ENCODE data around the gene HOXA3.

HOXA3 gene

GRCh38 chr7:27142580-27143022 is 9.8 kb downstream of the HOXA3 start:
- no peak for DNase-seq

DNA sequence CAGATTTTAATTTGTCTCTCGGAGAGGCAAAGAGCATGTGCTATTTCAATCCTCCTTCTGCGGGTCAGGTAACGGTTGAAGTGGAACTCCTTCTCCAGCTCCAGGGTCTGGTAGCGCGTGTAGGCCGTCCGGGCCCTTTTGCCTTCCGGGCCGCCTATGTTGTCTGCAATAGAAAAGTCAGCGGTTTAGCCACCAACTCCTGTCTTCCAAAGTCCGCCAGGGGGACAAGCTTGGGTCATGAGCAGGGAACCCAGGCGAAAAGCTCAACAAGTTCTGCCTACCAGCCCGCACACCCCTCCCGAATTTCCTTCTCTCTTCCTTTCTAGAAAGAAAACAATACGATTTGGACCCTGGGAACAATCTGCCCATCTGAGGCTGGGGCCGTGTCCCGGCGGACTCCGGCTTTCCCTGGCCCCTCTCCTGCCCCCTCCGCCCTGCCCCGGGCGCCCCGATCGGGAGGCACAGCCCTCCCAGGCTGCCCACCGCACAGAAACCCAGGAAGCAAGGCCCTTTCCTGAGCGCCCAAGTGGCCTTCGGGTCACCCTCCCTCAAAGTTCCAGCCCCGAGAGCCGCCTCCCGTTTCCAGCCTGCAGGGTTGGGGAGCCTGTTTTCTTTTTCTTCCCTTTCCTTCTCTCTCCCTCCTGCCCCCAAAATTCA is 10.3 kb downstream of the HOXA3 start:
- DNase-seq, result no peak

- no peak for DNase-seq
These were observed 11.1 kb downstream of the HOXA3 start for GRCh38 chr7:27141137-27141922.

DNA sequence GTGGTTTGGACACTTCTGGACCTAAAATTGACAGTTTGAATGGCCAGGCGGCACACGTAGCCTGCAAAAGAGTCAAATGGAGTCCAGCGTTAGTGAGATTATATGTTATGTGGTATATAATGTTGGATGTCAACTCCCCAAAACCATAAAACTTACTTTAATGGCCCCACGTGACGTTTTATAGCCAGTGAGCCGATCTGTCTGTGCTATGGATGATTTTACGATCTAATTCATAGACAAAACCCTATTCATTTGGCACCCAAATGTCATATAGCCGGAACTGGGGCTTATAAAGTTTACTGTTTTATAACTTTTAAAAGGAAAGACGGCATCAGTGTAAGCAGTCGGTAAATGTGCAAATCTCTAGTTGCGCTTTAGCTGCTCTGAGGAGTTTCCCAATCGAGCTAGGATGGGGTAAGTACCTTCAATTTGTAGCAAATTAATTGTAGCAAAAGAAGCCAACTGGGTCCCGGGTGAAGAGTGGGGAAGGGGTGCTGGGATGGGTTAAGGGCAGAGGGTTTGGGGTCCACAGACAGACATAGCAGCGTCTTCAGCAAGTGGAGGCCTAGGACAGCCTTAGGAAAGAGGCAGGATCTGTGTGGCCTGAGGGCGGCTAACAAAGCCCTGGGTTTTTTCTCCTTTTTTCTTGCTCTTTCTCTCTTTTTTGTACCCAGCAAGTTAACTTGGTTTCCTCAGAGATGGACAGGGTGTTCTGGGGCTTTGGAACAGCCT is 12.1 kb downstream of the HOXA3 start:
- DNase-seq, result no peak

DNA sequence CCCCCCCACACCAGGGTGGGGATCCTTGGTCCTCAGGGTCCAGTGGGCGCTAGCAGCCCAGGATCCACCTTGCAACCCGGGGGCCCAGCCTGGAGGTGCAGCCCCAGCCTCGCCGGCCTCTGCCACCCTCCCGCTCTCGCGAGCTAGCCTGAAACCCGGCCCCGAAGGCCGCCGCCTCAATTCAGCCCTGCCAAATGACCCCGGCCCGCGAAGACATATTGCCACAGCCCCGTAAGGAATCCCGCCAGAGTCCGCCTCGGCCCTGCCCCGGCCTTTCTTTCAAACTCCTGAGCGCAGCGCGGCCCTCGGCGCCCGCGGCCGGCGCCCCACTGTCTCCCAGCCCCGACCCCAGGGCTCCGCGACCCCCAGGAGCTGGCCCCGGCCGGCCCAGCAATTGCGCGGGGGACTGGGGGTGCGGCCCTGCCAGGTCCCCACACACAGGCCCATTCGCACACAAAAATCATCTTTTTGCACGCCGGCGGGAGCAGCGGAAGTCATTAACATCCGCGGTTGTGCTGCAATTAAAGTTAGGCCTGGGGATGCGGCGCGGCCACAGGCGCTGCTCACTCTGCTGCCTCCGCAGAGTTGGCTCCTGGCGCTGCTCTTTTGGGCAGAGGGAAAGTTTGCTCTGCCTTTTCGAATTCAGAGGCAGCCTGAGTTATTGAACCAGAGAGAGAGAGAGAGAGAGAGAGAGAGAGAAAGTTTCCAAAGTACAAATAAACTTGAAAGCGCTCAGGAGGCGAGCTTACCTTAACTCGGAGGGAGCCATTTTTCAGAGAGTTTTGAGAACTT is 12.9 kb downstream of the HOXA3 start:
- no peak for DNase-seq

DNA sequence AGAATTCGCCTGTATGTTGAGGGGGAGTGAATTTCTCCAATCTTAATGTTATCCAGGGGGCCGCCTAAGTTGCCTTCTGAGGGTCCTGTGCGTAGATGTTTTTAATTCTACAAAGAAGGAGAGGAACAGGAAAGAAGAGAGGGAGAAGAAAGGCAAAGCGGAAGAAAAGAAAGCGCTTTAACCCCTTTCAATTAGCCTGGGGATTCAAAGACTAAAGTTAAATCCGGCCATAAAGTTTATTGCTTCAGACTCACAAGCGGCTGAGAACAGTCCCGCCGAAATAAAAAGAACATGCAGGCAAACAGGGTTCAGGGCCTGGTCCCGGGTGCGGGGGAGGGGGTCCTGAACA is 13.4 kb downstream of the HOXA3 start:
- DNase-seq, result no peak

GRCh38 chr7:27138472-27138871 is 13.9 kb downstream of the HOXA3 start:
- no peak for DNase-seq

DNA sequence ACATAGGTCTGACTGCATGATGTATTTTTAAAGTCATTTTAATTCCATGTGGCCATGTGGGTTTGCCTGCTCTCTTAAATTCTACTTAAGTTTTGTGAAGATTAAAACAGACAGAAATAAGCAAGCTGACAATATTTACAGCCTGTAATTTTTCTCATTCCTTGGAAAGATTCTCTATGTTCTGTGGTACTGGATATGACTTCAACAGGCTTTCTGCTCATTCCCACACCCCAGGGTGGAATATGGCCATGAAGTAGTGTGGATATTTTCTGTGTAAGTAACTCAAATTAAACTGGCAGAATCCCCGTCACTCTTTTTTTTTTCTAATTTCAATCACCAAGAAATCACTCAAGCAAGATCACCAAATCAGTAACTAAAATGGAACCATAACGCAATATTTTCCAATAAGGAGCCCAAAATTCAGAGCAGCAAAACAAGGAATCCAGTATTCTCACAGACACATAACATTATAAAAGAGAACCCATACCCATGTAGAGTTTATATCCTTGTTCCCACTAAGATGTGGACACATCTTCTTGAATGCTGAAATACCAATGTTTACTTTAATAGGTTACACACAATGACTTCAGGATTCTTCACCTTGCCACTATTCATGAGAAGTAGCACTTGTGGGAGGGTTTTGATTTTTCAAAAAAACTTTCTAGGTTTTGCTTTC is 14.6 kb downstream of the HOXA3 start:
- no peak for DNase-seq

DNA sequence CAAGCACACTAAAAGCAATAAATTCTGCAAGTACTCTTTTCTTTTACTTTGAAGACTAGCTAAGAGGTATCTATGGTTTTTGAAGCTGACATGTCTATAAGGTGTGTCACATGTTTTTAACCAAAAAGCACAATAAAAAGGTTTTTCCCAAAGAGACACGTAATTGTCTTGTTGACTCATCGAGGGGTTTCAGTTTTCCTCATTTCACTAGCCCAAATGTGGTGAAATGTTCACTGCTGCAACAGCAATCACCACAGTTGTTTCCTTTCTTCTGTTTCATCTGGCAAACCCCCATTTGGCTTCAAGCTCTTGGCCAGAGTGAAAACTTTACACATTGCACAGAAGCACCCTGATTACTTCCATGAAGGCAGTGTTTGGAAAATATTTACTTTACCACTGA is 18.0 kb downstream of the HOXA3 start:
- no peak for DNase-seq

GRCh38 chr7:27133409-27134231 is 18.8 kb downstream of the HOXA3 start:
- DNase-seq, result no peak

DNA sequence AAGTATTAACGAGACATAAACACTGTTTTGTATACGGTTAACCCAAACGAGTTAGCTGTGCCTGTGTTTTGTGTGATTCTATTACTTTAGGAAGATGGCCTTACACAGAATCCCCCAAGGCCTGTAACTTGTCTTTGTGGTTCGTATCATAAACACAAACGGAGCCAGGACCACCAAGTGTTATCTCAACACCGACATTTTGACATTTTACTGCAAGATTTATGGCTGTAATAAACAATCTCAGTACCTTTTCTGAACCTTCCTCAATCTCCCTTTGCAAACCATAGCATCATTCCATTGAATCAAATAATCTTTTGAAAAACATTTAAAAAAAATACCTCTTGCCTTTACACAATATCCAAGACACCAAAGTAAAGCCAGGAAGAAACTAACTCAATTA is 19.4 kb downstream of the HOXA3 start:
- no peak for DNase-seq

DNA sequence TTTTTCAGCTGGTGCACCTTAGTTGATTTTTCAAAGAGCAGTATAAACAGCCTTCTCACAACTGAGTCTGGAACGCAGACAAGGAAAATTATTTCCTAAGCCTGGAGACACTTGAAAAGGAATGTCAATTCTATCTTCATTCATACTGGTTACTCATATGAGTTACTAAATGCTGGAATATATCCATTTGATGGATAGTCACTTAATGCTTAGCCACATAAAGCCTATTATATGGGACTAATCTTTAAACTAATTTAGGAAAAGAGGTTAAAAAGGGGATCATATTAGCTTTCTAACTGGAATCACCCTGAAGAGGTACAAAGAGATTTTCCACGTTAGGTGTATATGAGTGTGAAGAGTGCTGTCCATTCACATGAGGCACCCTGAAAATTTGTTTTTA is 20.2 kb downstream of the HOXA3 start:
- no peak for DNase-seq

- DNase-seq, result no peak
These were observed 21.0 kb downstream of the HOXA3 start for GRCh38 chr7:27131390-27131819.

- DNase-seq, result no peak
These were observed 21.6 kb downstream of the HOXA3 start, which contains the start of gene HOXA4 for GRCh38 chr7:27130540-27131389. Gene HOXA4, minus strand, starts transcription at chr7:27130757. Its CDS starts 24 bp downstream, at chr7:27130733.

GRCh38 chr7:27129729-27130539 is 22.4 kb downstream of the HOXA3 start:
- no peak for DNase-seq

GRCh38 chr7:27128776-27129728 is 23.3 kb downstream of the HOXA3 start:
- no peak for DNase-seq

GRCh38 chr7:27128034-27128433 is 24.3 kb downstream of the HOXA3 start:
- DNase-seq, result no peak

DNA sequence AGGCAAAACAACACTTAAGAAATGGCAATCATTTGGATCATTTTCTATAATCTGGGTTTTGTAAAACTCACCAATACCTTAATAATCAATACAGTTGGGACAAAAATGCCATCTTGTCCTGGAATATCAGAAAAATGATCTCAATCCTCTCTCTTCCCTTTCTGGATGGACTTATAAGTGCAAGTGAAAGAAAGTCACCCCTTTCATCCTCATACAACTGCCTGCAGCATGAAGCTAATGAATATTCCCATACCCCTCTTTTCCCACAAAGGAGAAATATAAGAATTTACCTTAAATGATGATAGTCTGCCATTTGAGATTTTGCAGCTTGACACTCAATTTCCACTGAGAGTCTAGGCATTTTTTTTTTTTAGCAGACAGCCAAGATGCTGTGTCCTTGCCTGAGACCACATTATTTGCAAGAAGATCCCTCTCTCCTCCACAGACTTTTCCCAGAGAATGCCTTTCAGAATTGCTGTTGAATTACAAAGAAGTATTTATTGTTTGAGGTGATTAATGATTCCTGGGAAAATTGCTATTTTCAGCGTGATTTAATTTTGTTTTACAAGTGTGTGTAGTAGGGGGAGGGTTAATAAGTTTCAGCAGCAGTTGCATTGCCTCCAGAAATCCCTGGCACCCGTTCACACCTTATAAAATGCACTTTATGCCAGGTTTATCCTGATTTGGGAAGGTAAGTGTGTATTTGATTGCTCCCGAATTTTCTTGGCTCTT is 25.6 kb downstream of the HOXA3 start:
- no peak for DNase-seq

All from DMS153 (cell line).